Measurements from ENCODE around the gene DCPS.

DNA sequence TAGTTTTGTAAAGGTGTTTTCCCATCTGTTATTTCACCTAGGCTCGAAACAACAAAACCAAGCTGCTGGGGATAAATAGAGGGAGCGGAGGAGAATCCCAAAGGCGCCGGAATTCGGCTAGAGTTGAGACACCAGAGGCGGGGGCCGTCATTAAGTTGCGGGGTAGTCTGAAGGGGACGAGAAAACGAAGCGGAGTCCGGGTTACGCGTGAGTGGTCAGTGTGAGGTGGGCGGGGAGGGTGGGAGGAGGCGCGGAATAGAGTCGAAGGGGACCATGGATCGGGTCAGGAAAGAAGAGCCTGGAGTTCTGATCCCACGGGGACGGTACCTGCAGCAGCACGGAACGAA is 35.5 kb upstream of the DCPS start:
- TF ChIP-seq, protein P1, sequence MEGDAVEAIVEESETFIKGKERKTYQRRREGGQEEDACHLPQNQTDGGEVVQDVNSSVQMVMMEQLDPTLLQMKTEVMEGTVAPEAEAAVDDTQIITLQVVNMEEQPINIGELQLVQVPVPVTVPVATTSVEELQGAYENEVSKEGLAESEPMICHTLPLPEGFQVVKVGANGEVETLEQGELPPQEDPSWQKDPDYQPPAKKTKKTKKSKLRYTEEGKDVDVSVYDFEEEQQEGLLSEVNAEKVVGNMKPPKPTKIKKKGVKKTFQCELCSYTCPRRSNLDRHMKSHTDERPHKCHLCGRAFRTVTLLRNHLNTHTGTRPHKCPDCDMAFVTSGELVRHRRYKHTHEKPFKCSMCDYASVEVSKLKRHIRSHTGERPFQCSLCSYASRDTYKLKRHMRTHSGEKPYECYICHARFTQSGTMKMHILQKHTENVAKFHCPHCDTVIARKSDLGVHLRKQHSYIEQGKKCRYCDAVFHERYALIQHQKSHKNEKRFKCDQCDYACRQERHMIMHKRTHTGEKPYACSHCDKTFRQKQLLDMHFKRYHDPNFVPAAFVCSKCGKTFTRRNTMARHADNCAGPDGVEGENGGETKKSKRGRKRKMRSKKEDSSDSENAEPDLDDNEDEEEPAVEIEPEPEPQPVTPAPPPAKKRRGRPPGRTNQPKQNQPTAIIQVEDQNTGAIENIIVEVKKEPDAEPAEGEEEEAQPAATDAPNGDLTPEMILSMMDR (IDR thresholded peaks at IDR 0.05) = no peak
- no peak for TF ChIP-seq POLR2A (IDR thresholded peaks at IDR 0.05)

Data from sigmoid colon (tissue), 3 donors.